Activated CD4-positive, alpha-beta T cell treated with anti-CD3 and anti-CD28 coated beads, Interleukin-10, Interleukin-2, amounts not matched to agents 100 ng/mL and 50 ng/mL, durations not matched to agents 16 hours and 8 hours (primary cell): ENCODE measurements around the gene SMC1A.

Experiments used
- DNase-seq: peaks from one replicate; pipeline ENCODE4 v3.0.0-alpha.2; 2020

The SMC1A gene

GRCh38 chrX:53337101-53337500, 85.4 kb downstream of the SMC1A start:
- DNase-seq, result no peak

DNA sequence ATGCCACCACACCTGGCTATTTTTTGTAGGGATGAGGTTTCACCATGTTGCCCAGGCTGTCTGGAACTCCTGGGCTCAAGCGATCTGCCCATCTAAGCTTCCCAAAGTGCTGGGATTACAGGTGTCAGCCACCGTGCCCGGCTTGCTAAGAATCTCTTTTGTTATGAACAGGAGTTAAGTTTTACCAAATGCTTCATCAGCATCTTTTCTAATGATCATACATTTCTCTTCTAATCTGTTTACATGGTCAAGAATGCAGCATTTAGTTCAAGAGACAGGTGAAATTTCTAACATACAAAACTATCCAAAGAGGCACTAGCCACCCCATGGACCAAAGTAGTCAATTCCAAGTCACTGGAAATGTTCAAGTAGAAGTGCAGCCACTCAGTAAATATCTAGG, 88.6 kb downstream of the SMC1A start:
- no peak for DNase-seq

- DNase-seq, result no peak
Measured at GRCh38 chrX:53332204-53332603, 90.2 kb downstream of the SMC1A start.

- no peak for DNase-seq
Measured at GRCh38 chrX:53330331-53330730, 92.1 kb downstream of the SMC1A start.

DNA sequence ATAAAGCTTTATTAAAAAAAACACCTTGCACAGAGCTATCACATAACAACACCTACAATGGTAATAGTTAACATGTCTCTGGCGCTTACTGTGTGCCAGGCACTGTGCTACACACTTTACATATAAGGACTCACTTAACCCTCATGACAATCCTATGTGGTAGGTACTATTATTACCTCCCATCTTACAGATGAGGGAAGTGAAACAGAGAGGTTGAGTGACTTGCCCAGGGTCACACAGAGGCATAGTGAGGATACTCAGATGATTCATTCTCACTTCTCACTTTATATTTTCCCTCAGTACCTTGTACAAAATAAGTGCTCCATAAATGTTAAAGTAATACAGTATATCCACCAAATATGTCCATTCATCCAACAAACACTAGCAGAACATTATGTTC, 97.7 kb downstream of the SMC1A start:
- DNase-seq, result no peak
